Tibial nerve (tissue), 4 donors: ENCODE results near the gene TMEM271.

Experiments
- CTCF ChIP-seq, 5 experiments: fragments of 200-600 bp in 3 of 5; fragments of 450-650 bp in 2 of 5; sonication (generic) in 3 of 5; IDR thresholded peaks; one replicate each; pipeline ENCODE4 v1.5.1; 2016 to 2019; ENCODE audit warnings: antibody characterized with exemption in 5 of 5, mild to moderate bottlenecking in 3 of 5, moderate library complexity in 2 of 5
- EP300 ChIP-seq, 2 donors: sonication (generic); formaldehyde crosslinking; IDR thresholded peaks; one replicate each; pipeline ENCODE4 v1.6.1; 2017; ENCODE audit warnings: antibody characterized with exemption in 2 of 2, mild to moderate bottlenecking in 1 of 2
- POLR2A ChIP-seq, 2 donors: fragments of 450-650 bp; IDR thresholded peaks; one replicate each; pipeline ENCODE4 v1.6.1; 2017; ENCODE audit warnings: antibody characterized with exemption in 2 of 2, mild to moderate bottlenecking in 2 of 2, moderate library complexity in 2 of 2

GRCh38 chr4:608236-608635, 32.1 kb upstream of the TMEM271 start:
- TF ChIP-seq CTCF (IDR thresholded peaks at IDR 0.05) (no peak), POLR2A (IDR thresholded peaks at IDR 0.05) (no peak), EP300 (IDR thresholded peaks at IDR 0.05) (no peak)
